ENCODE results near the gene FIBIN.

DNA sequence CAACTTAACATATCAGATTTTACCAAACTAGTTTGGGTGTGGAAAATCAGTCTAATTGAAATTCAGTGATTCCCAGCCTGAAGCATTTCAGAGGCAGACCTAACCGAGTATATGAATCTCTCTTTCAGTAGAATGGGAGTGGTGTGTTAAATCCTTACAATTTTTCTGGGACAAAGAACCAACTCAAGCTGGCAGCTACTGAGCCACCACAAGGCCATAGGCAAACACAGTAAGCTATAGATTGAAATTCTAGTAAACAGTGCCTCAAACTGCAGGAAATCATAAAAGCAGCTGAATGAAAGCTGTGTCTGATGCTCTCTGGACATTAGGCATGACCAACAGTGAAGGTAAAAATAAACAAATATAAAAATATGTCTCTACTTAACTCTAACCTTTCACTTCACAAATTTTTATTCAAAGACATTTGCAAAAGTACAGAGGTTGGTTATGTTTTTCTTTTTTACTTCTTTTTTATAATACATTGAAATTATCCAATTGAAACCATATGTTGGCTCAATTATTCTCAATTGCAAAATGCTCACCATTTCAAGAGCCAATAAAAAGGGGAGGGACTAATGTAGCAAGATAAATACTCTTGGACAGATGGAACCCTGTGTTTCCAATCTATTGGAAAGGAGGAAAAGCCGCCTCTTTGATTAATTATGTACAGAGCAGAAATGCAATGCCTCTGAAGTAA, 35.8 kb upstream of the FIBIN start:
- TF ChIP-seq CTCF (IDR thresholded peaks at IDR 0.05) (no peak), POLR2A (IDR thresholded peaks at IDR 0.05) (no peak)

All from Peyer's patch (tissue), 4 donors.